HG03064 (cell line): ENCODE results near the gene FAM110A.

Experiments
- ATAC-seq: cut with Tn5 transposase; IDR thresholded peaks from one replicate; pipeline ENCODE4 v1.9.1; 2021; ENCODE audit warnings: low read depth; ENCODE audit not compliant: unreplicated experiment

Gene FAM110A

DNA sequence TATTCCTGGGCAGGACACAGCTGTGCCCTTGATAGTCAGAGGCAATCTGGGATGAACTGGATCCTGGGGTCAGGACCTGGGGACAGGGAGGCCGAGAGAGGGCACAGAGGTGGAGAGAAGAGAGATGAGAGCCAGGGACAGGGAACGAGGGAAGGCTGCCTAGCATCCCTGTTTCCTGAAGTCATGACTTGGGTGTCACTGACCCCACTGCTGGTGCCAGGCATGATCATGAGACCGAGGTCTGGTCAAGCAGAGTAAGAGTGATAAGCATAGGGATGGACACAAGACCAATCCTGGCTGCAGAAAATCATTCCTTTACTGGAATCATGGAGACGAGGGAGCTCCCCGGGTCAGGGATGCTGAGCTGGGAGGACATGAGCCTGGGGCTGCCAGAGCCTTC, 36.1 kb downstream of the FAM110A start:
- no peak for ATAC-seq

- ATAC-seq, result no peak
These were observed 37.2 kb downstream of the FAM110A start for GRCh38 chr20:870758-871157.

- ATAC-seq, result no peak
These were observed 37.9 kb downstream of the FAM110A start for GRCh38 chr20:871436-871835.

- no peak for ATAC-seq
These were observed 38.4 kb downstream of the FAM110A start for GRCh38 chr20:871948-872347.

DNA sequence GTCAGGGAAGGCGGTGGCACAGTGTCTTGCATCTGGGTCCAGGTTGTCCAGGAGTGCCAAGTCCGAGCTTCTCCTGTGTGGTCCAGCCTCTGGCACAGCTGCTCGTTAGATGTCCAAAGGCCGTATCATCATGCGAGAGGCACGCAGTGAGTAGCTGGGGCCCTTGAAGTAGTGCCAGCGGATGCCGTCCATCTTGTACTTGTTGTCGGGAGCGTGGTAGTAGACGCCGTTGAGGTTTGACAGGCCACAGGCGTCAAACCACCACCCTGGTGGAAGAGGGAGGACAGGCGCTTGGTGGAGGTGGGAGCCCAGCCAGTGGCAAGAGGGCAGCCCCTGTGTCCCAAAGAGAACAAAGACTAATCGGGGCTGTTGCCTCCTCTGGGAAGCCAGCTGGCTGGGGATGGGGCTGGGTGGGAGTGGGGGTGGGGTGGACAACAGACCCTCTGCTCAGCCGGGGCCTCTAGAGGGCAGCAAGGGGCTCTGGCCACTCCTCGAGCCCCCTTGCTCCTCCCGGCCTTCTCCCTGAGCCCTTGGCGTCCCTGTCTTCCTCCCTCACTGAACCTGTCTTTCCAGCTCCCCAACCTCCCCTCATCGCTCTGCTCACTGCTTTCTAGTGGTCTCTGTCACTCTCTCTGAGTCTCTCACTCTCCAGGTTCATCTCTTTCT, 39.5 kb downstream of the FAM110A start:
- no peak for ATAC-seq

DNA sequence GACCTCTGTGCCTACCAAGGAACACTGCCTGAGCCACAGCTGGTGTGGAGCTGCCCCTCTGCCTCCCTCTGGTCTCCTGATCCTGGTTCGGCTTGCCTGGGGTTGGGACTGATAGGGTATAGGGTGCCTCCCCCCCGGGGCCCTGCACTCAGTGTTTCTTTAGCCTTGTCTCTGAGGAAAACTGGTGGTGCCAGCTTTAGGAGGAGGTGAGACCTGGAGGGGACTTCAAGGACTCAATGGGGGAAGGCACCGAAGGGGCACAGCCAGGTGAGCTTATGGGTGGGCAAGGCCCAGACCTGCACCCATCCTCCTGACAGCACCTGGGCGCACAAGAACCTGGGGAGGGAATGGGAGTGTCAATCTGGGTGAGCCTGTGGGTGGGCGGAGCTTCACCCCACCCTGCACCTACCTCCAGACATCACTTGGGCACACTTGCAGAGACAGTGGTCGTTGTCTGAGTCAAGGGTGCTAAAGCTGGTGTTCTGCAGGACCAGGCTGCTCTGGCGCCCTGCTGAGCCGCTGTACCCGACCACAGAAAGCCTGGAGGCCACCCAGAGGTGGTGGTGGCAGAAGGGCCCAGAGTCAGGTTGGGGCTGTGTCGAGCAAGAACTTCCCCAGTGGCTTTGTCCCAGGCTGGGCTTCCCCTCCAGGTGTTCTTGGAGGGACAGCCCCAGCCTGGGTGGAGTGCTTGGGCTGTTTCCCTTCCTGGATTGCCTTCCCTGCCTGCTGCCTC, 40.5 kb downstream of the FAM110A start:
- ATAC-seq, result no peak

- no peak for ATAC-seq
These were observed 41.6 kb downstream of the FAM110A start for GRCh38 chr20:875115-875514.

- no peak for ATAC-seq
These were observed 44.3 kb downstream of the FAM110A start for GRCh38 chr20:877814-878213.

DNA sequence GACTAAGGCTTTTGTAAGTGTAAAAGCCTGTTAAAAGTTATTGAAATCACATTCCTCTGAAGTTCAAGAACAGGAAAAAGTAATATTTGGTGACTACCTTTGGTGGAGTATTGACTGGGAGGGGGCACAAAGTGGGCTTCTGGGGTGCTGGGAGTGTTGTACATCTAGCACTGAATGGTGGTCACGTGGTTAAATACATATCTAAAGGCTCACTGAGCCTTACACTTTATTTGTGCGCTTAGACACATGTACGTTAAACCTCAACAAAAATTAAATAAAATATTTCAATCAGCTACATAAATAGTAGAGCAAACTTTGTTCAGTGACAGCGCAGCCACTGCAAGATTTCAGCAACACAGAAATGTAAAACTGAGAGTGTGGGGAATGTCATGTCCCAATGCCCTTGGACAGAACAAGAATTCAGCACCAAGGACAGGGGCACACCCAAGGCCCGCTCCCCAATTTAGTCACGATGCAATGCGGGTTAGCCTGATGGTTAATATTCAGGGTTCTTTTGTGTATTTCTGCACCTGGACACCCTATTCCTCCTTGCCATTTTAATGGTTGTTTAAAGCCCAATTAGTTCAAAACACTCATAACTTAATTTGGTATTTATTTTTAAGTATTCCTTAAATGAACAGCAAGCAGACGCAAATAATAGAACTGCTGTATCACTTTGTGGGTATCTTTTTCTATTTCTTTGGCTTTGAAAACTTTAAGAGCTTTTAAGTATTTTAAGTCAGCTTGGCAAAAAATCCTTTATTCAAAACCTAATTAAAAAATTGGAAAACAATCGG, 45.2 kb downstream of the FAM110A start:
- no peak for ATAC-seq

DNA sequence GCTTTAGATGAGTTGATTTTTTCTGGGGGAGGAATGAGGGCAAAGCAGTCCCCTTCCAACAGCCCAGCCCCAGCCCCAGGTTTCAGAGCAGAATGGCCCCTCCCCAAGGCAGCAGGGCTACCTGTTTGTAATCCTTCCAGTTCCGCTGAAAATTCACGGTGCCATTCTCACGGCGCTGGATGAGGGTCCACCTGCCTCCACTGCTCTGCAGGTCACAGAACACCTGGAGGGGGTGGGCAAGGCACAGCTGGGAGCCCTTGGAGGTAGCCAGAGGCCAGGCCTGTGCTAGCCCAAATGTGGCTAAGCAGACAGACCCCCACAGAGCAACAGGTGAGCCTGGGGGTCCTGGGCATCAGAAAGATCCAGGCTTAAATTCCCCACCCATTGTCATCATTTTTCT, 46.1 kb downstream of the FAM110A start:
- ATAC-seq, result no peak

GRCh38 chr20:881051-881782, 47.7 kb downstream of the FAM110A start:
- no peak for ATAC-seq

DNA sequence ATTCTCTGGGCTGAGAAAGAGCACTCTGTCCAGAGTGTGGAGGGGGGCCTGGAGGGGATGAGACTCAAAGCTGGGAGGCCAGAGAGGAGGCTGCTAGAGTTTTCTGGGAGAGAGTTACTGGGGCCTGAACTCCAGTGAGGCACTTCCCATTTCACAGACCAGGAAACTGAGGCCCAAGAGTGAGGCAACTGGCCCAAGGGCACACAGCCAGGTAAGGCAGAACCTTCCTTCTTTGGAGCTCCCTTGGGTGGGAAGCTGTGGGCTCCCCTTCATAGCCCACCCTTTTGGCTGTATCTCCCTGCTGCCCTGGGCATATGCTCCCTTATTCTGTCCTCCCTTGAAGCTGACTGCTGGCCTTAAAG, 48.2 kb downstream of the FAM110A start:
- ATAC-seq, result no peak

GRCh38 chr20:884983-885952, 51.8 kb downstream of the FAM110A start:
- no peak for ATAC-seq

DNA sequence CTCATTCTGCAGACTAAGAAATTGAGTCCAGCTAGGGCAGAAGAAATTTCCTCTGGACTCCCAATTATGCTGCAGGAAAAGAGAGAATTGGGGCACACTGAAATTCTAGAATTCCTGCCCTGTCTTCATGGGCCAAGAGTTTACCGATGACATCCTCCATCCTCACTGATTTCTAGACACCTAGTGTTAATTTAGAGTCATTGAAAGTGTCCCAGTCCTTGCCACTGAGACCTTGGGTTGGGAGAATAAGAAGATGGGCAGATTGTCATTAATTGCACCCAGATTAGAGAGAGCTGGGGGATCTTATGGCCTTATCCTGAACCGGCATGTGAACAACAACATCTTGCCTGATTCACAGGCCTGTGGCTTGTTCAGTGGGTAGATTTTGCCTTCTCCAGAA, 53.6 kb downstream of the FAM110A start:
- no peak for ATAC-seq

- no peak for ATAC-seq
These were observed 54.5 kb downstream of the FAM110A start for GRCh38 chr20:888057-888456.

DNA sequence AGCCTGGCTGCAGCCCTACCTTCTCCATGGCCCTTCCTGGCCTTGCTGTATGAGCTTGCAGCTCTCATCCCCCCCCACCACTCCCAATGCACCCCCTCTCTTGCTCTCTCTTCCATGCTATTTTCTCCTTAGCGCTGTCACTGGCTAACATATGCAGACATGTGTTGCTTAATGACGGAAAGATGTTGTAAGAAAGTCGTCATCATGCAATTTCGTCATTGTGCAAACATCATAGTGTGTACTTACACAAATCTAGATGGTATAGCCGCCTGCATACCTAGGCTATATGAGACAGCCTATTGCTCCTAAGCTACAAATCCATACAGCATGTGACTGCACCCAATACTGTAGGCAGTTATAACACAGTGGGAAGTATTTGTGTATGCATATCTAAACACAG, 55.6 kb downstream of the FAM110A start:
- ATAC-seq, result no peak

- no peak for ATAC-seq
These were observed 56.5 kb downstream of the FAM110A start for GRCh38 chr20:889932-890463.

DNA sequence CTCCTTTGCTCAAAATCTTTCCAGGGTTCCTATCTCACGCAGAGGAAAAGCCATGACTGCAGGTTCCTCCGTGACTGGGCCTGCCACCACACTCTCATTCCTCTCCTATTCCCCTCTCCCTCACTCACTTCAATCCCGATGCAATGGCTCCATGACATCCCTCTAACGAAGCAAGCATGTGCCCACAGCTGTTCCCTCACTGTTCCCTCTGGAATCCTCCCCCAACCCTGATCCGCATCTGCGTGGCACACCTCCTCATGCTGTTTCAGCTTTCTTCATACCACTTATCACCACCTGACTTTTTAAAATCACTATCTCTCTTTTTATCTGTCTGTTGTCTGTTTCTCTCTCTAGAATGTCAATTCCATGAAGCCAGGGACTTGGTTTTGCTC, 57.1 kb downstream of the FAM110A start:
- no peak for ATAC-seq

DNA sequence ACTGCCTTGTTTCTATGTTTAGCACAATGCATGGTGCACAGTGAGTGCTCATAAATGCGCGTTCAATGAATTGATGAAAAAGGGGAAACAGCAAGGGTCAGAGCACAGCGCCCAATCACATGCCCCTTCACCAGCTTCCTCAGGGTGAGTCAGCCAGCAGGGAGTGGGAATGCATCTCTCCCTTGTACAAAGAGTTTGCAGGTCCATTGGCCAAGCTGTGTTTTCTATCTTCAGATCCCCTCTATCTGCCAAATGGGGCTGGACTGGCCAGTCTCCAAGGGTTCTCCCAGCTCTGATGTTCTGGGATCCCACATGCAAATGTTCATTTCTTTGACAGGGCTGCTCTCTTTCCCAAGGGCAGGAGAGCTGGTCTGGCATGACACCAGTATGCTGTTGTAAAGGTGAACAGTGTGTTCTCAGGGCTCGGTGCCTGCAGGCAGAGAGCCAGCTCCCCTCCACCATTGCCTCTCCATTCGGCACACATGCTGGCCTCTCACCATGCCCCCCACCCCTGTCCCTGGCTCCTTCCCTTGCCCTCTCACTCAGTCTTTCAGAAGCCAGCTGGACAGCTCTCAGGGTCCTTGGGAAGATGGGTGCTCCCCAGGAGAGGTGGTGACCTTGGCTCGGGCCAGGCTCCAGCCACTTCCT, 57.7 kb downstream of the FAM110A start:
- no peak for ATAC-seq
